GM23248 (cell line): ENCODE measurements around the gene LRP2. TPM values are rescaled to one million over a fixed set of nuclear protein-coding genes. Genes with fewer than 3 reads are reported as not detected.

Experiments used
- DNase-seq: peaks from one replicate; pipeline ENCODE4 v3.0.0-alpha.2; 2015
- H2AFZ ChIP-seq: fragments of 200-600 bp; sonication (generic); 2 replicates; pipeline ENCODE4 v1.6.1; 2016; ENCODE audit warnings: antibody characterized with exemption
- H3F3A ChIP-seq: fragments of 200-600 bp; sonication (generic); 2 replicates; pipeline ENCODE4 v1.6.1; 2016; ENCODE audit warnings: mild to moderate bottlenecking, antibody characterized with exemption, mixed run types; ENCODE audit not compliant: insufficient read depth
- H3K27ac ChIP-seq: fragments of 200-600 bp; sonication (generic); 2 replicates; pipeline ENCODE4 v1.5.1; 2016; ENCODE audit warnings: mild to moderate bottlenecking
- H3K27me3 ChIP-seq: fragments of 200-600 bp; sonication (generic); replicated peaks from 2 replicates; pipeline ENCODE4 v1.6.1; 2016; ENCODE audit warnings: mild to moderate bottlenecking; ENCODE audit not compliant: insufficient read depth
- H3K36me3 ChIP-seq: fragments of 200-600 bp; sonication (generic); 2 replicates; pipeline ENCODE4 v1.6.1; 2016; ENCODE audit warnings: low read depth, mild to moderate bottlenecking
- H3K4me1 ChIP-seq: fragments of 200-600 bp; sonication (generic); 2 replicates; pipeline ENCODE4 v1.6.1; 2016; ENCODE audit warnings: mild to moderate bottlenecking; ENCODE audit not compliant: insufficient read depth
- H3K4me2 ChIP-seq: fragments of 200-600 bp; sonication (generic); one replicate; pipeline ENCODE4 v1.6.1; 2016; ENCODE audit warnings: mild to moderate bottlenecking; ENCODE audit not compliant: unreplicated experiment
- H3K4me3 ChIP-seq: fragments of 200-600 bp; sonication (generic); 2 replicates; pipeline ENCODE4 v1.5.1; 2016; ENCODE audit warnings: mild to moderate bottlenecking
- H3K79me2 ChIP-seq: fragments of 200-600 bp; sonication (generic); 2 replicates; pipeline ENCODE4 v1.6.1; 2016; ENCODE audit warnings: mild to moderate bottlenecking; ENCODE audit not compliant: insufficient read depth
- H3K9ac ChIP-seq: fragments of 200-600 bp; sonication (generic); 2 replicates; pipeline ENCODE4 v1.6.1; 2016; ENCODE audit warnings: mild to moderate bottlenecking
- H3K9me2 ChIP-seq: fragments of 200-600 bp; sonication (generic); 2 replicates; pipeline ENCODE4 v1.6.1; 2016; ENCODE audit warnings: mixed run types, mild to moderate bottlenecking, moderate library complexity; ENCODE audit not compliant: insufficient read depth
- H3K9me3 ChIP-seq: fragments of 200-600 bp; sonication (generic); one replicate; pipeline ENCODE4 v1.6.1; 2017; ENCODE audit warnings: low read depth
- H4K20me1 ChIP-seq: fragments of 200-600 bp; sonication (generic); 2 replicates; pipeline ENCODE4 v1.6.0; 2016; ENCODE audit not compliant: insufficient read depth
- EZH2 ChIP-seq: fragments of 200-600 bp; sonication (generic); IDR thresholded peaks from 2 replicates; pipeline ENCODE4 v1.6.1; 2018; ENCODE audit warnings: antibody characterized with exemption, mild to moderate bottlenecking; ENCODE audit not compliant: insufficient read depth, poor library complexity, severe bottlenecking
- EZH2phosphoT487 ChIP-seq: fragments of 200-600 bp; sonication (generic); IDR thresholded peaks from 2 replicates; pipeline ENCODE4 v1.6.1; 2018; ENCODE audit warnings: antibody characterized with exemption, moderate library complexity, mild to moderate bottlenecking, low read depth; ENCODE audit not compliant: insufficient read depth
- WGBS, 2 experiments: methylation state at CpG; one replicate each; pipeline ENCODE4 v1.1.6; 2015 to 2017; ENCODE audit warnings: low lambda C conversion rate in 2 of 2, low coverage in 1 of 2; ENCODE audit errors: missing lambda C conversion rate in 2 of 2; 5-methylcytosine and 5-hydroxymethylcytosine counted together
- in situ Hi-C: fragments of 300-500 bp; cut with MboI; formaldehyde crosslinking; loops from 2 replicates; pipeline ENCODE4 v1.15.0; 2020
- polyA plus RNA-seq: library from polyadenylated mRNA; unstranded; fragments of >200 nt; fragmentation: Nextera tagmentation; extraction: Ambion mirVana; gene quantifications from 2 replicates; pipeline ENCODE4 v1.2.1, GENCODE V29; 2016
- total RNA-seq: library from RNA; depleted of rRNA; stranded (reverse); fragments of >200 nt; shearing (Covaris generic); gene quantifications from 2 replicates; pipeline ENCODE4 v1.2.3, GENCODE V29; 2014

The LRP2 gene
- total and polyA plus RNA-seq, 2 experiments from 2014 or later: not detected

GRCh38 chr2:169178804-169179390, 183.4 kb downstream of the LRP2 start:
- no peak overlapping the region for H3K4me2 ChIP-seq
- no peaks in the 10 kb centered on the region for H3K27me3 ChIP-seq
- H3K4me3 ChIP-seq: no peak overlapping the region
- H3F3A ChIP-seq: no peaks in the 10 kb centered on the region
- 19 to 22% methylated on average over 1 of the region's 1 CpG for WGBS, 2 experiments
- H3K79me2 ChIP-seq: no peaks in the 10 kb centered on the region
- no peak overlapping the region for H3K27ac ChIP-seq
- H3K36me3 ChIP-seq: no peaks in the 10 kb centered on the region
- H3K9me3 ChIP-seq: no peaks in the 10 kb centered on the region
- TF ChIP-seq EZH2: no peak
- no peak for TF ChIP-seq EZH2phosphoT487
- no peaks in the 10 kb centered on the region for H4K20me1 ChIP-seq
- H3K9ac ChIP-seq: no peak overlapping the region
- in situ Hi-C loops: no loop called here
- no peaks in the 10 kb centered on the region for H3K9me2 ChIP-seq
- no peak overlapping the region for H2AFZ ChIP-seq
- H3K4me1 ChIP-seq: no peaks in the 10 kb centered on the region
- DNase-seq: no peak

- H3K79me2 ChIP-seq: no peaks in the 10 kb centered on the region
- H4K20me1 ChIP-seq: no peaks in the 10 kb centered on the region
- H3K4me3 ChIP-seq: no peak overlapping the region
- no peak overlapping the region for H3K9ac ChIP-seq
- no peaks in the 10 kb centered on the region for H3F3A ChIP-seq
- H3K27me3 ChIP-seq: no peaks in the 10 kb centered on the region
- no peak for DNase-seq
- WGBS, 2 experiments: 16 to 17% methylated on average over 5 of the region's 5 CpGs
- no peak overlapping the region for H2AFZ ChIP-seq
- no peak overlapping the region for H3K27ac ChIP-seq
- H3K9me3 ChIP-seq: no peaks in the 10 kb centered on the region
- in situ Hi-C loops: no loop called here
- no peaks in the 10 kb centered on the region for H3K4me1 ChIP-seq
- H3K36me3 ChIP-seq: no peaks in the 10 kb centered on the region
- H3K4me2 ChIP-seq: no peak overlapping the region
- H3K9me2 ChIP-seq: no peaks in the 10 kb centered on the region
- TF ChIP-seq EZH2phosphoT487 (no peak), EZH2 (no peak)
Measured at GRCh38 chr2:169178364-169178763, 184.0 kb downstream of the LRP2 start.

- Histone ChIP-seq H3K9me3 (no peaks in the 10 kb centered on the region), H3K27me3 (no peaks in the 10 kb centered on the region), H3K4me1 (no peaks in the 10 kb centered on the region), H4K20me1 (no peaks in the 10 kb centered on the region), H3K9ac (no peak overlapping the region), H3K36me3 (no peaks in the 10 kb centered on the region), H2AFZ (no peak overlapping the region), H3K4me2 (no peak overlapping the region), H3K27ac (no peak overlapping the region), H3K4me3 (no peak overlapping the region), H3K9me2 (no peaks in the 10 kb centered on the region), H3F3A (no peaks in the 10 kb centered on the region), H3K79me2 (no peaks in the 10 kb centered on the region)
- TF ChIP-seq EZH2phosphoT487 (no peak), EZH2 (no peak)
- in situ Hi-C loops: no loop called here
- DNase-seq: no peak
- 31% methylated on average over 10 of the region's 10 CpGs for WGBS, 2 experiments
Measured at GRCh38 chr2:169175112-169175511, 187.2 kb downstream of the LRP2 start.

- Histone ChIP-seq H3K79me2 (no peaks in the 10 kb centered on the region), H3K27ac (no peak overlapping the region), H3K4me2 (no peak overlapping the region), H3K27me3 (no peaks in the 10 kb centered on the region), H3K9me3 (no peaks in the 10 kb centered on the region), H3F3A (no peaks in the 10 kb centered on the region), H3K4me3 (no peak overlapping the region), H3K9ac (no peak overlapping the region), H2AFZ (no peak overlapping the region), H3K9me2 (no peaks in the 10 kb centered on the region), H3K36me3 (no peaks in the 10 kb centered on the region), H4K20me1 (no peaks in the 10 kb centered on the region), H3K4me1 (no peaks in the 10 kb centered on the region)
- WGBS, 2 experiments: 14 to 26% methylated on average over 9 of the region's 9 CpGs
- in situ Hi-C loops: no loop called here
- no peak for TF ChIP-seq EZH2
- TF ChIP-seq EZH2phosphoT487: no peak
- no peak for DNase-seq
Measured at GRCh38 chr2:169173876-169174275, 188.5 kb downstream of the LRP2 start.

GRCh38 chr2:169172914-169173313, 189.4 kb downstream of the LRP2 start:
- Histone ChIP-seq H3K4me2 (no peak overlapping the region), H3K27me3 (no peaks in the 10 kb centered on the region), H3K9me3 (no peaks in the 10 kb centered on the region), H3F3A (no peaks in the 10 kb centered on the region), H2AFZ (no peak overlapping the region), H3K36me3 (no peaks in the 10 kb centered on the region), H3K9me2 (no peaks in the 10 kb centered on the region), H4K20me1 (no peaks in the 10 kb centered on the region), H3K9ac (no peak overlapping the region), H3K4me1 (no peaks in the 10 kb centered on the region), H3K4me3 (no peak overlapping the region), H3K27ac (no peak overlapping the region), H3K79me2 (no peaks in the 10 kb centered on the region)
- in situ Hi-C loops: no loop called here
- no peak for DNase-seq
- 42 to 65% methylated on average over 2 of the region's 2 CpGs for WGBS, 2 experiments
- TF ChIP-seq EZH2phosphoT487 (no peak), EZH2 (no peak)
